H9 (cell line): Measurements from ENCODE around the gene ANKRD34B. TPM values are rescaled to one million over a fixed set of nuclear protein-coding genes. Genes with fewer than 3 reads are reported as not detected.

ENCODE experiments used
- DNase-seq: peaks from one replicate; pipeline ENCODE4 v3.0.0-alpha.2; 2017
- H2AFZ ChIP-seq: one replicate; pipeline ENCODE4 v1.6.1; 2013; ENCODE audit warnings: mild to moderate bottlenecking, low read length, control low read depth, moderate library complexity
- H2AK5ac ChIP-seq: 2 replicates; pipeline ENCODE4 v1.6.1; 2013; ENCODE audit warnings: low read length, control low read depth, mixed read lengths; ENCODE audit not compliant: insufficient read length
- H2BK120ac ChIP-seq: one replicate; pipeline ENCODE4 v1.6.1; 2013; ENCODE audit warnings: low read depth, mild to moderate bottlenecking, low read length, control low read depth, inconsistent platforms; ENCODE audit not compliant: poor library complexity, severe bottlenecking
- H2BK12ac ChIP-seq: 2 replicates; pipeline ENCODE4 v1.6.1; 2013; ENCODE audit warnings: low read length, control low read depth, mixed read lengths, low read depth; ENCODE audit not compliant: insufficient read length
- H2BK15ac ChIP-seq: 2 replicates; pipeline ENCODE4 v1.6.1; 2013; ENCODE audit warnings: low read depth, low read length, control low read depth
- H2BK20ac ChIP-seq: one replicate; pipeline ENCODE4 v1.6.1; 2013; ENCODE audit warnings: low read depth, mild to moderate bottlenecking, low read length, control low read depth, inconsistent platforms; ENCODE audit not compliant: poor library complexity, severe bottlenecking
- H2BK5ac ChIP-seq: 2 replicates; pipeline ENCODE4 v1.6.1; 2013; ENCODE audit warnings: low read length, control low read depth, mixed read lengths; ENCODE audit not compliant: insufficient read length
- H3K14ac ChIP-seq: 2 replicates; pipeline ENCODE4 v1.6.1; 2013; ENCODE audit warnings: low read length, control low read depth; ENCODE audit not compliant: insufficient read depth
- H3K18ac ChIP-seq: 2 replicates; pipeline ENCODE4 v1.6.1; 2013; ENCODE audit warnings: low read depth, mild to moderate bottlenecking, mixed read lengths, low read length, control low read depth; ENCODE audit not compliant: insufficient read length
- H3K23ac ChIP-seq: 2 replicates; pipeline ENCODE4 v1.6.1; 2013; ENCODE audit warnings: low read length, control low read depth, mixed read lengths, low read depth; ENCODE audit not compliant: insufficient read length
- H3K23me2 ChIP-seq: 2 replicates; pipeline ENCODE4 v1.6.1; 2013; ENCODE audit warnings: low read depth, mild to moderate bottlenecking, mixed read lengths, low read length, control low read depth; ENCODE audit not compliant: insufficient read length, poor library complexity, severe bottlenecking
- H3K27ac ChIP-seq: 2 replicates; pipeline ENCODE4 v1.5.1; 2013; ENCODE audit warnings: low read length, control low read depth, mixed read lengths, low read depth; ENCODE audit not compliant: insufficient read length
- H3K27me3 ChIP-seq: 2 replicates; pipeline ENCODE4 v1.6.1; 2013; ENCODE audit warnings: low read length, control low read depth, inconsistent platforms; ENCODE audit not compliant: insufficient read depth
- H3K4ac ChIP-seq: 2 replicates; pipeline ENCODE4 v1.6.1; 2013; ENCODE audit warnings: low read depth, mild to moderate bottlenecking, control low read depth, inconsistent platforms, low read length, moderate library complexity
- H3K4me1 ChIP-seq: 2 replicates; pipeline ENCODE4 v1.6.1; 2013; ENCODE audit warnings: low read length, control low read depth, inconsistent platforms; ENCODE audit not compliant: insufficient read depth
- H3K4me2 ChIP-seq: 2 replicates; pipeline ENCODE4 v1.6.1; 2013; ENCODE audit warnings: low read length, control low read depth, mixed read lengths; ENCODE audit not compliant: insufficient read length, insufficient read depth
- H3K56ac ChIP-seq: 2 replicates; pipeline ENCODE4 v1.6.1; 2013; ENCODE audit warnings: low read depth, mild to moderate bottlenecking, mixed read lengths, low read length, control low read depth; ENCODE audit not compliant: insufficient read length
- H3K79me1 ChIP-seq: 2 replicates; pipeline ENCODE4 v1.6.1; 2013; ENCODE audit warnings: low read depth, mild to moderate bottlenecking, moderate library complexity, low read length, control low read depth, inconsistent platforms; ENCODE audit not compliant: insufficient read depth, poor library complexity, severe bottlenecking
- H3K79me2 ChIP-seq: 2 replicates; pipeline ENCODE4 v1.6.1; 2013; ENCODE audit warnings: low read length, control low read depth, inconsistent platforms; ENCODE audit not compliant: insufficient read depth
- H3K9ac ChIP-seq: 2 replicates; pipeline ENCODE4 v1.6.1; 2013; ENCODE audit warnings: low read length, control low read depth, mixed read lengths; ENCODE audit not compliant: insufficient read length; ENCODE audit errors: extremely low read depth
- H3K9me3 ChIP-seq: one replicate; pipeline ENCODE4 v1.6.1; 2013; ENCODE audit warnings: low read depth, low read length, inconsistent platforms; ENCODE audit not compliant: control insufficient read depth
- H3T11ph ChIP-seq: one replicate; pipeline ENCODE4 v1.6.1; 2013; ENCODE audit warnings: mild to moderate bottlenecking, low read length, control low read depth, inconsistent platforms
- H4K20me1 ChIP-seq: one replicate; pipeline ENCODE4 v1.6.1; 2013; ENCODE audit not compliant: control insufficient read depth, insufficient read length, insufficient read depth
- H4K5ac ChIP-seq: 2 replicates; pipeline ENCODE4 v1.6.1; 2013; ENCODE audit warnings: low read depth, mild to moderate bottlenecking, mixed read lengths, low read length, control low read depth; ENCODE audit not compliant: insufficient read length
- H4K8ac ChIP-seq: replicated peaks from 2 replicates; pipeline ENCODE4 v1.6.1; 2013; ENCODE audit warnings: low read length, control low read depth, mixed read lengths, low read depth; ENCODE audit not compliant: insufficient read length
- H4K91ac ChIP-seq: 2 replicates; pipeline ENCODE4 v1.6.1; 2013; ENCODE audit warnings: low read depth, mild to moderate bottlenecking, moderate library complexity, mixed read lengths, low read length, control low read depth; ENCODE audit not compliant: insufficient read length
- H3K27ac Mint-ChIP-seq, 3 experiments: 2 replicates in 2 of 3; 3 replicates in 1 of 3; pipeline ENCODE4 v1.8.0; 2020 to 2021; ENCODE audit warnings: mixed read lengths in 3 of 3, mild to moderate bottlenecking in 1 of 3, moderate library complexity in 1 of 3
- H3K27me3 Mint-ChIP-seq: 2 replicates; pipeline ENCODE4 v1.8.0; 2021; ENCODE audit warnings: low read depth, mild to moderate bottlenecking, moderate library complexity, mixed read lengths
- H3K36me3 Mint-ChIP-seq, 3 experiments: 2 replicates in 2 of 3; 3 replicates in 1 of 3; pipeline ENCODE4 v1.8.0; 2020 to 2021; ENCODE audit warnings: low read depth in 3 of 3, mixed read lengths in 3 of 3; ENCODE audit not compliant: insufficient read depth in 1 of 3
- H3K4me1 Mint-ChIP-seq, 2 experiments: 2 replicates each; pipeline ENCODE4 v1.8.0; 2020; ENCODE audit warnings: mixed read lengths in 2 of 2
- H3K4me3 Mint-ChIP-seq, 2 experiments: 2 replicates in 1 of 2; 3 replicates in 1 of 2; pipeline ENCODE4 v1.8.0; 2020 to 2021; ENCODE audit warnings: mild to moderate bottlenecking in 2 of 2, mixed read lengths in 2 of 2, moderate library complexity in 1 of 2
- H3K9me3 Mint-ChIP-seq, 2 experiments: 2 replicates in 1 of 2; 3 replicates in 1 of 2; pipeline ENCODE4 v1.8.0; 2020; ENCODE audit warnings: mild to moderate bottlenecking in 2 of 2, mixed read lengths in 2 of 2, moderate library complexity in 1 of 2
- CTCF ChIP-seq: fragments of 200-600 bp; sonication (generic); conservative IDR thresholded peaks from 3 replicates; pipeline ENCODE4 v1.8.0; 2021; ENCODE audit warnings: antibody characterized with exemption, mild to moderate bottlenecking
- WGBS: extraction: QIAGEN DNeasy Blood & Tissue Kit; methylation state at CpG from one replicate; pipeline ENCODE4 v1.1.7; 2013; ENCODE audit warnings: missing lambda C conversion rate, low lambda C conversion rate, mixed read lengths; ENCODE audit not compliant: insufficient read length; ENCODE audit errors: extremely low coverage; 5-methylcytosine and 5-hydroxymethylcytosine counted together
- long read RNA-seq: library from polyadenylated mRNA; unstranded; transcript quantifications from one replicate; pipeline ENCODE4 v2.0.0, GENCODE V29; 2020
- total RNA-seq: library from RNA; stranded (reverse); gene quantifications from 2 replicates; pipeline ENCODE4 v1.2.1, GENCODE V29; 2021

The ANKRD34B gene
- total RNA-seq: 0.70 and 0.72 TPM in 2 replicates
- long read RNA-seq, partial matches to known transcripts: 0 of 2 reads
- long read RNA-seq, other reads (novel, unspliced or antisense): 2 of 2 reads

GRCh38 chr5:80569961-80570786 is at the start of gene ANKRD34B:
Gene ANKRD34B, minus strand, starts transcription at chr5:80570280. Its CDS starts 10,261 bp downstream, at chr5:80560019.
- H3K56ac ChIP-seq: no peak within 1 kb of the TSS
- no peak within 1 kb of the TSS for H3K9ac ChIP-seq
- TF ChIP-seq CTCF: no peak
- H2BK12ac ChIP-seq: no peak within 1 kb of the TSS
- H4K20me1 ChIP-seq: no peaks in the 10 kb centered on the region
- Mint-ChIP-seq H3K27ac (no peak within 1 kb of the TSS; a peak in 1 of 7 replicates), H3K9me3 (peaks cover 0 to 2% of the 10 kb centered on the region in 2 experiments; a peak in 1 of 5 replicates), H3K4me3 (peak within 1 kb of the TSS; percentile 61 to 80), H3K4me1 (peaks cover 4 to 9% of the 10 kb centered on the region in 2 experiments; a peak in 2 of 4 replicates), H3K27me3 (peaks cover 87% of the 10 kb centered on the region), H3K36me3 (peaks cover 0 to 1% (median 0%) of the 10 kb centered on the region in 3 experiments; a peak in 3 of 7 replicates)
- H3K9me3 ChIP-seq: no peaks in the 10 kb centered on the region
- H2AFZ ChIP-seq: no peak within 1 kb of the TSS
- H3K23ac ChIP-seq: no peak within 1 kb of the TSS
- H4K8ac ChIP-seq: no peak within 1 kb of the TSS
- H4K91ac ChIP-seq: no peak within 1 kb of the TSS
- H3K4me1 ChIP-seq: no peaks in the 10 kb centered on the region
- H3K14ac ChIP-seq: no peak within 1 kb of the TSS
- DNase-seq: peak; percentile 86
- no peak within 1 kb of the TSS for H2AK5ac ChIP-seq
- peak within 1 kb of the TSS; percentile 28 for H3K4me2 ChIP-seq
- H3T11ph ChIP-seq: no peak within 1 kb of the TSS
- no peak within 1 kb of the TSS for H2BK5ac ChIP-seq
- no CpG with 5 or more reads among the region's 73 CpGs for WGBS
- H4K5ac ChIP-seq: no peak within 1 kb of the TSS
- H3K27ac ChIP-seq: no peak within 1 kb of the TSS
- no peak within 1 kb of the TSS for H3K18ac ChIP-seq
- H3K79me2 ChIP-seq: no peaks in the 10 kb centered on the region
- no peak within 1 kb of the TSS for H3K4ac ChIP-seq
- no peak within 1 kb of the TSS for H2BK120ac ChIP-seq
- no peak within 1 kb of the TSS for H2BK20ac ChIP-seq
- no peak within 1 kb of the TSS for H2BK15ac ChIP-seq
- H3K23me2 ChIP-seq: peaks cover 11% of the 10 kb centered on the region
- no peaks in the 10 kb centered on the region for H3K79me1 ChIP-seq
- peaks cover 9% of the 10 kb centered on the region; the same call in 1 of the 2 replicates for H3K27me3 ChIP-seq
